NCI-H2196 (cell line): ENCODE data around the gene MCM9.
A peak's percentile ranks its signal among the peaks of the same experiment; 100 is the strongest.

ENCODE experiments used
- DNase-seq: peaks from one replicate; lab custom pipeline; 2025; ENCODE audit not compliant: unreplicated experiment; lab: John Stamatoyannopoulos, UW

MCM9 gene

GRCh38 chr6:118894425-118895260, 40.3 kb downstream of the MCM9 start:
- DNase-seq = peak; percentile 53

DNA sequence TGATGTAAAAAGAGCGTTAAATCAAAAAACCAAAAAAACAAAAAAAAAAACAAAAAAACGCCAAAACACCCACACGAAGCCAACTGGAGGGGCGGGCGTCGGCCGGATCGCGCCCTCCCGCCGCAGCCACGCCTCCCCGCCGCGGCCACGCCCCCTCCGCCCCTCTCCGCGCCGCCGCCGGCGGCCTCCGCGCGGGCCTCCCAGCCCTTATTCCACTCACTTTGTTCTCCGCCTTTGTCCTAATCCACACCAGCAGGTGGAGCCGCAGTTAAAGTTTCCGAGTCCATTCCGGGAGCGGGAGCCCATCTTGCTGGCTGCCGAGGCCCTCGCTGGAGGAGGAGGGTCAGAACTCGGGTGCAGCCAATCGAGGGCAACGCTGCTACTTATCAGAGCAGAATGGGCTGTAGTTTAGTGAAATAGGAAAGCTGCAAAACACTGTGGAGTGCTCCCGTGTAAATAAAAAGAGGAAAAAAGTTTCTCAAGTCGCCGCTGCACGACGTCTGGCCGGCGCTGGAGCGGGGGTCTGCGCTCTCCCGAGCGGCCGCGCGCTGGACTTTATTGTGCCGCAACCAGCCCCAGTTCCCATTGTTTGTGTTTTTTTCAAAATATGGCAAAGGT, 41.0 kb downstream of the MCM9 start, which contains the start of gene ASF1A:
Gene ASF1A (plus strand): TSS at position 346 of the 618 bp plus-strand sequence. CDS start 262 bp downstream, at position 608.
- DNase-seq = peak; percentile 92

GRCh38 chr6:118893064-118893806, 41.7 kb downstream of the MCM9 start:
- peak; percentile 62 for DNase-seq

DNA sequence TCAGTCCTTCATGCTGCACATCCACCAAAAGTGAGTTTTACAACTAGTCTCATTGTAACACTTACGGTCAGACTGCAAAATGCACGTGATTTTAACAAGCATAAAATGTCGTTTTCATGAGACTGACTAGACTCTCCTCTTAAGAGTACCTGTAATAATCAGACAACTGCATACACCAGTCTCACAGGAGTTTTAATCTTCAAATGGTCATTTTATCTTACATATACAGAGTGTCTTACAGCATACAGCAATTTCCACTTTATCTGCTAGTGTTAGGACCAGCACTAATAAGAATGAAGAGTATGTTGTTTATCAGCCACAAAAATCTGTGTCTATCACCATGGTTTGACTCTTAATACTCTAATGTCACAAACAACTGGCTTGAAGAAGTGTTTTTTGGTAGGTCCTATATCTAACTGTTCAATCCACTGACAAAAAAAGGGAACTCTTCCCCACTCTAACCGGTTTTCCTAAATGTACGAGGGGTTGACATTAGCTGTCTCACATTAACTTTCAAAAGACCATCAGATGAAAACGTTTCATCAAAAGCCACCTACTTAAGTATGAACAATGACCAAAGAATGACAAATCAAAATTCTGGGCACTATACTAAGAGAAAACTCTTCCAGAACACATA, 42.5 kb downstream of the MCM9 start:
- no peak for DNase-seq

GRCh38 chr6:118890997-118891790, 43.8 kb downstream of the MCM9 start:
- no peak for DNase-seq

DNA sequence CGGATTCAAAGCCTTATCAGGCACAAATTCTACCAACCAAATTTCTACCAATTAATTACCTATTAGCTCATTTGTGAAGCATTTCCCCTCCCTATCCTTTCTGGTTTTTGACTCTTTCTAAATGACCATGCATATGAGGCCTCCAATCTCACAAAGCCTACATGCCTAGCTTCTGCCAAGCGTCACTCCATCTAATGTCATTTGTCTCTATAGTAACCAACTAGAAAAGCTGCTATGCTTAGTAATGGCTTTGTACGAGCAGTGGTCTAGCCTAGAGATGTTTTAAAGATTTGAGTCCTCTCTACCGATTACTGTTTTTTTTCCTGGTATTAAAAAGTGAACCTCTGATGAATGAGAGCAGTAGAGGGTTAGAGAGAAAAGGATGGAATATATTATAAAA, 45.8 kb downstream of the MCM9 start:
- no peak for DNase-seq

- no peak for DNase-seq
Observed at GRCh38 chr6:118886641-118887040, 48.3 kb downstream of the MCM9 start.

DNA sequence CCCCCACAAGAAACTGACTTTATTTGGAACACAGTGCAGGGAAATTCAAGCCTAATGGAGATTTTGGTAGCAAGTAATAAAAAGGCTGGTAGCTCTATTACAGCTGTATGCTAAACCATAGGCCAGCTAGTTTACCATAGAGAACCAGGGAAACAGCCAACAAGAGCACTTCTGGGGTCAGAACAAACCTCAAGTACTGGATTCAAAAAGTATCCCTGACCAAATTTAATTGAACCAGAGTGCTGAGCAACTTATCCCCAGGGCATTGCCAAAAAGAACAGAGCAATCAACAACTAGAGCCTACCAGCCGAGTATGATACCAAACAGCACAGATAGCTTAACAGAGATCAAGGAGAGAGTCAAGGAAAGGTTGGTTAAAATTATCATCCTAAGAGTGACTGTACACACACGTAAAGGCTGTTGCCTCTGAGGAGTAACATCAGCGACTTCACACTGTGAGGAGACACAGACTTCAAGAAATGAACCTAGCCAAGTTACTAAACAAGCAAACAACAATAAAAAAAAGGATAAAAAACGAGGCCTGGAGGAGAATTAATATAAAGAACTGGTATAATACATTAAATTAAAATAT, 52.5 kb downstream of the MCM9 start:
- DNase-seq = no peak

GRCh38 chr6:118881440-118882313, 53.3 kb downstream of the MCM9 start:
- DNase-seq = no peak

DNA sequence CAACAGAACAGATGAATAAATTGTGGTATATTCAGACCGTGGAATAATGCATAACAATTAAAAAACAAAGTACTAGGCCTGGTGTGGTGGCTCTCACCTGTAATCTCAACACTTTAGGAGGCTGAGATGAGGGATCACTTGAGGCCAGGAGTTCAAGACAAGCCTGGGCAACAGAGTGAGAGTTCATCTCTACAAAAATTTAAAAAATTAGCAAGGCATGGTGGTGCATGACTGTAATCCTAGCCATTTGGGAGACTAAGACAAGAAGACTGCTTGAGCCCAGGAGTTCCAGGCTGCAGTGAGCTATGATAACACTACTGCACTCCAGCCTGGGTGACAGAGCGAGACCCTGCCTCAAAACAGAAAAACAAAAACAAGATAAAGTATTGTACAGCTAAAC, 57.2 kb downstream of the MCM9 start:
- DNase-seq = no peak

GRCh38 chr6:118876814-118877213, 58.1 kb downstream of the MCM9 start:
- DNase-seq = no peak

- DNase-seq = no peak
Observed at GRCh38 chr6:118876198-118876597, 58.8 kb downstream of the MCM9 start.

GRCh38 chr6:118875672-118876071, 59.3 kb downstream of the MCM9 start:
- peak; percentile 23 for DNase-seq

DNA sequence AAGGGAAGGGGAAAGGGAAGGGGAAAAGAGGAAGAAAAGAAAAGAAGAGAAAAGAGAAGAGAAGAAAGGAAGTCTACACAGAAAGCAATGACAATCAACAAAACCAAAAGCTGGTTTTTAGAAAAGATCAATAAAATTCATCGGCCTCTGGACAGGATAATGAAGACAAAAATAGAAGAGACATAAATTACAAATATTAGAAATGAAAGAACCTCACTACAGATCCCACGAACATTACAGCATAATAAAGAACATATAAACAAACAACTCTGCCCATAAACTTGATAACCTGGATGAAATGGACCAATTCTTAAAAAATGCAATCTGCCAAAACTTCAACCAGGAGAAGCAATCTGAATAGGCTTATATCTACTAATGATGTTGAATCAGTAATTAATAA, 61.7 kb downstream of the MCM9 start:
- no peak for DNase-seq

DNA sequence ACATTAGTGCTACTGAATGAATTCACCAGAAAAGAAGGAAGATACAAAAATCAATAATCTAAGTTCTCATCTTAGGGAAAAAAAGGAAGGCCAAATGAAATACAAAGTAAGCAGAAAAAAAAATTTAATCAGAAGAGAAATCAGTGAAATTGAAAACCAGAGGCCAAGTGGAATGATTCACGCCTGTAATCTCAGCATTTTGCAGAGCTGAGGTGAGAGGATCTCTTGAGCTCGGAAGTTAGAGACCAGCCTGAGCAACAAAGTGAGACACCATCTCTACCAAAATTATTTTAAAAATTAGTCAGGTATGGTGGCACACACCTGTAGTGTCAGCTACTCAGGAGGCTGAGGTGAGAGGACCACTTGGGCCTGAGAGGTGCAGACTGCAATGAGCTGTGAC, 62.2 kb downstream of the MCM9 start:
- DNase-seq = no peak

GRCh38 chr6:118872318-118872717, 62.6 kb downstream of the MCM9 start:
- DNase-seq = no peak

GRCh38 chr6:118871331-118871730, 63.6 kb downstream of the MCM9 start:
- no peak for DNase-seq

DNA sequence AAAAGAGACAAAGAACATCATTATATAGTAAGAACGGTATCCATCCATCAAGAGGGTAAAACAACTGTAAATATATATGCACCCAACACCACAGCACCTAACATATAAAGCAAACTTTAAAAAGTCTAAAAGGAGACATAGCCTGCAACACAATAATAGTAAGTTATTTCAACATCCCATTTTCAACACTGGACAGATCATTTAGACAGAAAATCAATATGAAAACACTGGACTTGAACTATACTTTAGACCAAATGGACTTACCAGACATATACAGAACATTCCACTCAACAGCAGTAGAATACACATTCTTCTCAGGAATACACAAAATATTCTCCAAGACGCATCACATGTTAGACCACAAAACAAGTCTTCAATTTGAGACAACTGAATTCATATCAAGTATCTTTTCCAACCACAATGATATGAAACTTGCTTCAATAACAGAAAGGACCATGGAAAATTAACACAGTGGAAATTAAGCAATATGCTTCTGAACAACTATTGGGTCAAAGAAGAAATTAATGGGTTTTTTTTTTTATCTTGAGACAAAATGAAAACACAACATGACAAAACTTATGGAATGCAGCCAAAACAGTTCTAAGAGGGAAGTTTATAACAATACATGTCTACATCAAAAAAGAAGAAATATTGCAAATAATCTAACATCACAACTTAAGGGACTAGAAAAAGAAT, 64.9 kb downstream of the MCM9 start:
- DNase-seq = no peak

- DNase-seq = no peak
Observed at GRCh38 chr6:118869350-118869749, 65.6 kb downstream of the MCM9 start.
